GM19455 (cell line): Measurements from ENCODE around the gene DSP.
A peak's percentile ranks its signal among the peaks of the same experiment; 100 is the strongest.

Experiments
- ATAC-seq: cut with Tn5 transposase; IDR thresholded peaks from one replicate; pipeline ENCODE4 v1.9.1; 2021; ENCODE audit not compliant: unreplicated experiment

Gene DSP

GRCh38 chr6:7589949-7590917 is 48.8 kb downstream of the DSP start, which contains the start of gene SNRNP48:
Gene SNRNP48 (plus strand): TSS chr6:7590198. CDS start chr6:7590258, 60 bp downstream.
- ATAC-seq = peak; percentile 100

- ATAC-seq = no peak
These were observed 49.4 kb downstream of the DSP start for GRCh38 chr6:7590918-7591302.

GRCh38 chr6:7591770-7592169 is 50.3 kb downstream of the DSP start:
- ATAC-seq = no peak

GRCh38 chr6:7593229-7593628 is 51.8 kb downstream of the DSP start:
- no peak for ATAC-seq

GRCh38 chr6:7594579-7595125 is 53.2 kb downstream of the DSP start:
- ATAC-seq = no peak

- ATAC-seq = no peak
These were observed 62.5 kb downstream of the DSP start for GRCh38 chr6:7604003-7604402.

- ATAC-seq = no peak
These were observed 63.0 kb downstream of the DSP start for GRCh38 chr6:7604506-7604905.

- no peak for ATAC-seq
These were observed 74.3 kb downstream of the DSP start for GRCh38 chr6:7615611-7616383.

GRCh38 chr6:7617801-7618764 is 76.6 kb downstream of the DSP start:
- no peak for ATAC-seq

- no peak for ATAC-seq
These were observed 80.3 kb downstream of the DSP start for GRCh38 chr6:7621761-7622160.

GRCh38 chr6:7624796-7625710 is 83.6 kb downstream of the DSP start:
- no peak for ATAC-seq

GRCh38 chr6:7628479-7628878 is 87.0 kb downstream of the DSP start:
- ATAC-seq = no peak

- ATAC-seq = no peak
These were observed 87.4 kb downstream of the DSP start for GRCh38 chr6:7628909-7629308.

GRCh38 chr6:7629321-7629720 is 87.8 kb downstream of the DSP start:
- no peak for ATAC-seq

GRCh38 chr6:7630792-7631191 is 89.3 kb downstream of the DSP start:
- ATAC-seq = no peak

GRCh38 chr6:7631466-7631865 is 90.0 kb downstream of the DSP start:
- ATAC-seq = no peak

- ATAC-seq = no peak
These were observed 91.2 kb downstream of the DSP start for GRCh38 chr6:7632501-7633290.

GRCh38 chr6:7633361-7633760 is 91.9 kb downstream of the DSP start:
- ATAC-seq = no peak

- ATAC-seq = no peak
These were observed 94.7 kb downstream of the DSP start for GRCh38 chr6:7636151-7636550.
